DOHH2 (cell line): ENCODE measurements around the gene SDCCAG8.

Source experiments
- H3F3A ChIP-seq: fragments of 200-600 bp; sonication (generic), shearing (Covaris generic); 2 replicates; pipeline ENCODE4 v1.6.0; 2016; ENCODE audit warnings: antibody characterized with exemption, mild to moderate bottlenecking; ENCODE audit not compliant: control insufficient read depth, insufficient read depth
- H3K27ac ChIP-seq: fragments of 200-600 bp; sonication (generic); 2 replicates; pipeline ENCODE4 v1.5.1; 2014; ENCODE audit warnings: low read depth, mild to moderate bottlenecking, low read length, moderate library complexity
- H3K27me3 ChIP-seq: fragments of 200-600 bp; sonication (generic); 2 replicates; pipeline ENCODE4 v1.6.1; 2014; ENCODE audit warnings: mild to moderate bottlenecking, low read length, mixed read lengths; ENCODE audit not compliant: control insufficient read depth
- H3K36me3 ChIP-seq: fragments of 200-600 bp; sonication (generic); 2 replicates; pipeline ENCODE4 v1.6.1; 2014; ENCODE audit warnings: mild to moderate bottlenecking, low read length, moderate library complexity, mixed read lengths; ENCODE audit not compliant: control insufficient read depth
- H3K4me1 ChIP-seq: fragments of 200-600 bp; sonication (generic); 2 replicates; pipeline ENCODE4 v1.6.1; 2014; ENCODE audit warnings: mild to moderate bottlenecking, low read length, mixed read lengths; ENCODE audit not compliant: control insufficient read depth
- H3K4me2 ChIP-seq: fragments of 200-600 bp; sonication (generic); 2 replicates; pipeline ENCODE4 v1.6.0; 2014; ENCODE audit warnings: mild to moderate bottlenecking, low read length, moderate library complexity
- H3K4me3 ChIP-seq: fragments of 200-600 bp; sonication (generic); 2 replicates; pipeline ENCODE4 v1.5.1; 2014; ENCODE audit warnings: mild to moderate bottlenecking, low read length, mixed read lengths
- H3K79me2 ChIP-seq: fragments of 200-600 bp; sonication (generic); 2 replicates; pipeline ENCODE4 v1.6.1; 2014; ENCODE audit warnings: mild to moderate bottlenecking, low read length, mixed read lengths; ENCODE audit not compliant: control insufficient read depth
- H3K9me2 ChIP-seq: fragments of 200-600 bp; sonication (generic); replicated peaks from 2 replicates; pipeline ENCODE4 v1.6.1; 2014; ENCODE audit warnings: mild to moderate bottlenecking, low read length, mixed read lengths; ENCODE audit not compliant: control insufficient read depth
- H3K9me3 ChIP-seq: fragments of 200-600 bp; sonication (generic); 2 replicates; pipeline ENCODE4 v1.6.1; 2014; ENCODE audit warnings: antibody characterized with exemption, low read length, mixed read lengths; ENCODE audit not compliant: control insufficient read depth, insufficient read depth
- H4K20me1 ChIP-seq: fragments of 200-600 bp; sonication (generic); 2 replicates; pipeline ENCODE4 v1.6.0; 2014; ENCODE audit warnings: low read depth, mild to moderate bottlenecking, antibody characterized with exemption, low read length, moderate library complexity; ENCODE audit not compliant: control insufficient read depth, insufficient read depth
- CTCF ChIP-seq: fragments of 200-600 bp; sonication (generic); IDR thresholded peaks from one replicate; pipeline ENCODE4 v1.5.1; 2014; ENCODE audit warnings: antibody characterized with exemption, mild to moderate bottlenecking, low read depth, low read length; ENCODE audit not compliant: poor library complexity, severe bottlenecking
- EZH2phosphoT487 ChIP-seq: fragments of 200-600 bp; sonication (generic); IDR thresholded peaks from 2 replicates; pipeline ENCODE4 v1.6.1; 2017; ENCODE audit warnings: borderline replicate concordance, mild to moderate bottlenecking, antibody characterized with exemption, low read length, moderate library complexity, mixed read lengths

SDCCAG8 gene

GRCh38 chr1:243254233-243254926 is 1.5 kb upstream of the SDCCAG8 start:
- Histone ChIP-seq H3K4me1 (peaks cover 36% of the 10 kb centered on the region), H3K27ac (peak overlapping the region; percentile 83), H3K36me3 (0 out of 2 replicates have a peak, but pooled peaks cover 2% of the 10 kb centered on the region), H4K20me1 (no peaks in the 10 kb centered on the region), H3F3A (no peaks in the 10 kb centered on the region; the same call in 1 of the 2 replicates), H3K79me2 (peaks cover 89% of the 10 kb centered on the region), H3K4me3 (peak overlapping the region; percentile 97), H3K27me3 (no peaks in the 10 kb centered on the region), H3K9me2 (no peaks in the 10 kb centered on the region), H3K9me3 (no peaks in the 10 kb centered on the region), H3K4me2 (peak overlapping the region; percentile 78)
- TF ChIP-seq CTCF (no peak), EZH2phosphoT487 (no peak)

- H3K4me2 ChIP-seq = peak within 1 kb of the TSS; percentile 78
- peaks cover 36% of the 10 kb centered on the region for H3K4me1 ChIP-seq
- H3F3A ChIP-seq = no peaks in the 10 kb centered on the region; the same call in 1 of the 2 replicates
- no peaks in the 10 kb centered on the region for H3K9me3 ChIP-seq
- no peaks in the 10 kb centered on the region for H3K9me2 ChIP-seq
- H3K4me3 ChIP-seq = peak within 1 kb of the TSS; percentile 97
- no peaks in the 10 kb centered on the region for H4K20me1 ChIP-seq
- peak within 1 kb of the TSS; percentile 83 for H3K27ac ChIP-seq
- no peaks in the 10 kb centered on the region for H3K27me3 ChIP-seq
- no peak for TF ChIP-seq CTCF
- no peak for TF ChIP-seq EZH2phosphoT487
- 0 out of 2 replicates have a peak, but pooled peaks cover 2% of the 10 kb centered on the region for H3K36me3 ChIP-seq
- peaks cover 84% of the 10 kb centered on the region for H3K79me2 ChIP-seq
These were observed 682 bp upstream of the SDCCAG8 start, which contains the start of gene CEP170 for GRCh38 chr1:243254927-243255790. CEP170 (minus strand) TSS chr1:243255281; CDS start chr1:243225280, 30,001 bp downstream.

GRCh38 chr1:243256590-243256989 is 749 bp downstream of the SDCCAG8 start:
- H3K9me3 ChIP-seq = no peaks in the 10 kb centered on the region
- H3K27ac ChIP-seq = peak overlapping the region; percentile 83
- H3K9me2 ChIP-seq = no peaks in the 10 kb centered on the region
- peaks cover 27% of the 10 kb centered on the region for H3K4me1 ChIP-seq
- H3F3A ChIP-seq = no peaks in the 10 kb centered on the region; the same call in 1 of the 2 replicates
- TF ChIP-seq CTCF = no peak
- no peaks in the 10 kb centered on the region for H4K20me1 ChIP-seq
- H3K27me3 ChIP-seq = no peaks in the 10 kb centered on the region
- peak overlapping the region; percentile 78 for H3K4me2 ChIP-seq
- H3K79me2 ChIP-seq = peaks cover 79% of the 10 kb centered on the region
- peak overlapping the region; percentile 97 for H3K4me3 ChIP-seq
- 0 out of 2 replicates have a peak, but pooled peaks cover 2% of the 10 kb centered on the region for H3K36me3 ChIP-seq
